Endothelial cell of umbilical vein (primary cell): ENCODE results near the gene XRN1. TPM values are rescaled to one million over a fixed set of nuclear protein-coding genes. Genes with fewer than 3 reads are reported as not detected.

Experiments used
- BruUV-seq: library from RNA; stranded (reverse); fragments of 400-500 nt; replicated peaks from 2 replicates; lab custom pipeline; 2021; lab: Mats Ljungman, UMichigan
- CTCF ChIA-PET: fragments of 300-600, 350-600 bp; sonication (Branson Sonifier 250); formaldehyde crosslinking; loops from one replicate; lab custom pipeline; 2021; ENCODE audit warnings: antibody characterized with exemption, inconsistent platforms; lab: Charles Lee
- POLR2A ChIA-PET: fragments of 300-600, 350-600 bp; sonication (Branson Sonifier 250); formaldehyde crosslinking; loops from one replicate; lab custom pipeline; 2021; ENCODE audit warnings: antibody characterized with exemption, inconsistent platforms; lab: Charles Lee
- DNase-seq: peaks from one replicate; pipeline ENCODE4 v3.0.0-alpha.2; 2011; ENCODE audit warnings: low read depth, low spot score
- FAIRE-seq: peaks from 2 replicates; lab custom pipeline; 2011; peaks lifted over from hg19 to GRCh38; lab: Jason Lieb, UNC
- H2AFZ ChIP-seq: 2 replicates; pipeline ENCODE4 v1.6.0; 2012; ENCODE audit warnings: low read depth, low read length, control low read depth, inconsistent platforms
- H3K27ac ChIP-seq: 2 replicates; pipeline ENCODE4 v1.5.1; 2011; ENCODE audit warnings: low read depth, mild to moderate bottlenecking, control low read depth, low read length, moderate library complexity; ENCODE audit not compliant: insufficient read depth
- H3K27me3 ChIP-seq, 2 experiments: 2 replicates each; pipeline versions ENCODE4 v1.6.0 to v1.6.1; 2011; ENCODE audit warnings: low read length in 2 of 2, mixed read lengths in 1 of 2; ENCODE audit not compliant: control insufficient read depth in 2 of 2, insufficient read depth in 2 of 2
- H3K36me3 ChIP-seq, 2 experiments: 2 replicates in 1 of 2; 3 replicates in 1 of 2; pipeline ENCODE4 v1.5.1; 2011; ENCODE audit warnings: low read length in 2 of 2, mild to moderate bottlenecking in 1 of 2, moderate library complexity in 1 of 2; ENCODE audit not compliant: control insufficient read depth in 2 of 2, insufficient read depth in 2 of 2; ENCODE audit errors: extremely low read depth in 1 of 2
- H3K4me1 ChIP-seq: 3 replicates; pipeline ENCODE4 v1.5.1; 2011; ENCODE audit warnings: mild to moderate bottlenecking, low read length; ENCODE audit not compliant: control insufficient read depth, insufficient read depth; ENCODE audit errors: extremely low read depth
- H3K4me2 ChIP-seq: 2 replicates; pipeline ENCODE4 v1.6.1; 2011; ENCODE audit warnings: low read length, control low read depth, mixed read lengths; ENCODE audit not compliant: insufficient read depth
- H3K4me3 ChIP-seq, 3 experiments: fragments of 200-600 bp in 1 of 3; sonication (generic), shearing (Covaris generic) in 1 of 3; replicated peaks in 1 of 3; 2 replicates each; pipeline ENCODE4 v1.5.1; 2011 to 2016; ENCODE audit warnings: control low read depth in 3 of 3, low read length in 3 of 3, mild to moderate bottlenecking in 2 of 3, inconsistent platforms in 1 of 3, low read depth in 1 of 3, moderate library complexity in 1 of 3; ENCODE audit not compliant: insufficient read depth in 1 of 3
- H3K79me2 ChIP-seq: 2 replicates; pipeline ENCODE4 v1.6.0; 2012; ENCODE audit warnings: low read length, inconsistent platforms; ENCODE audit not compliant: control insufficient read depth, insufficient read depth
- H3K9ac ChIP-seq: replicated peaks from 2 replicates; pipeline ENCODE3; 2011; ENCODE audit warnings: low read length, control low read depth; ENCODE audit not compliant: insufficient read depth; ENCODE audit errors: extremely low read depth
- H3K9me1 ChIP-seq: replicated peaks from 3 replicates; pipeline ENCODE4 v1.6.0; 2011; ENCODE audit warnings: mild to moderate bottlenecking, low read length; ENCODE audit not compliant: control insufficient read depth, insufficient read depth; ENCODE audit errors: extremely low read depth
- H3K9me3 ChIP-seq: replicated peaks from 2 replicates; pipeline ENCODE4 v1.5.1; 2012; ENCODE audit warnings: low read length, inconsistent platforms; ENCODE audit not compliant: control insufficient read depth, insufficient read depth
- H4K20me1 ChIP-seq: replicated peaks from 2 replicates; pipeline ENCODE3; 2011; ENCODE audit warnings: mild to moderate bottlenecking, low read length; ENCODE audit not compliant: control insufficient read depth, insufficient read depth; ENCODE audit errors: extremely low read depth
- GATA2 ChIP-seq: IDR thresholded peaks from 2 replicates; pipeline ENCODE4 v1.7.0; 2011; ENCODE audit warnings: low read depth, mild to moderate bottlenecking, moderate library complexity, mixed read lengths, low read length; ENCODE audit not compliant: insufficient read length, insufficient read depth
- MAX ChIP-seq: IDR thresholded peaks from 2 replicates; pipeline ENCODE4 v1.6.1; 2011; ENCODE audit not compliant: insufficient read depth, insufficient read length
- dilution Hi-C: fragments of 300-500 bp; cut with MboI; formaldehyde crosslinking; loops from one replicate; pipeline ENCODE4 v1.15.0; 2019; ENCODE audit warnings: low sequenced_read_pairs; ENCODE audit not compliant: extremely low pct_ligation_motif_present
- intact Hi-C: fragments of 100-400 bp; cut with micrococcal nuclease; formaldehyde crosslinking; loops from one replicate; pipeline ENCODE4 v1.10.0; 2022
- polyA plus RNA-seq, 4 experiments: library from polyadenylated mRNA; depleted of rRNA in 3 of 4; stranded (reverse) in 3 of 4; unstranded in 1 of 4; fragments of >200 nt; gene quantifications; 2 replicates each; pipeline versions ENCODE4 v1.2.1 to v1.2.3, GENCODE V29; 2011 to 2012; ENCODE audit warnings: missing spikeins in 1 of 4
- total RNA-seq: library from RNA; stranded (reverse); gene quantifications from 2 replicates; pipeline ENCODE4 v1.2.3, GENCODE V29; 2021

The XRN1 gene
- total and polyA plus RNA-seq, 2 donors (not counting 3 experiments of a cell fraction or from before 2014, with no cell fraction given) = 4.4 to 40.0 TPM

- CTCF ChIA-PET = interaction anchor here (2.2 kb wide), 1 partner anchor 10 kb away, joined by 6 read pairs; no protein-coding TSS in a partner anchor
- no peak overlapping the region for H3K9ac ChIP-seq
- H3K4me3 ChIP-seq = no peak overlapping the region
- peaks cover 2 to 9% of the 10 kb centered on the region in 2 experiments for H3K27me3 ChIP-seq
- intact Hi-C loops = no loop called here
- FAIRE-seq (no peak), DNase-seq (no peak)
- no peak overlapping the region for H3K4me2 ChIP-seq
- H2AFZ ChIP-seq = no peak overlapping the region
- dilution Hi-C loops = no loop called here
- no peaks in the 10 kb centered on the region for H3K9me3 ChIP-seq
- H3K4me1 ChIP-seq = no peaks in the 10 kb centered on the region
- no peaks in the 10 kb centered on the region for H3K79me2 ChIP-seq
- no peaks in the 10 kb centered on the region for H3K9me1 ChIP-seq
- no TSS peak for BruUV-seq
- no peak for TF ChIP-seq MAX
- POLR2A ChIA-PET = no interaction called here
- no peak overlapping the region for H3K27ac ChIP-seq
- no peaks in the 10 kb centered on the region for H4K20me1 ChIP-seq
- no peaks in the 10 kb centered on the region for H3K36me3 ChIP-seq
Observed at GRCh38 chr3:142272200-142272891, 175.5 kb downstream of the XRN1 start.

GRCh38 chr3:142270407-142270806, 177.4 kb downstream of the XRN1 start:
- no peak overlapping the region for H3K4me2 ChIP-seq
- TF ChIP-seq GATA2 = no peak
- no peaks in the 10 kb centered on the region for H3K9me3 ChIP-seq
- peaks cover under 1 to 9% of the 10 kb centered on the region in 2 experiments for H3K27me3 ChIP-seq
- FAIRE-seq (no peak), DNase-seq (no peak)
- BruUV-seq = no TSS peak
- no peaks in the 10 kb centered on the region for H3K79me2 ChIP-seq
- H2AFZ ChIP-seq = no peak overlapping the region
- no peak overlapping the region for H3K27ac ChIP-seq
- intact Hi-C loops (no loop called here), dilution Hi-C loops (no loop called here)
- no peaks in the 10 kb centered on the region for H3K9me1 ChIP-seq
- CTCF ChIA-PET = interaction anchor here (1.2 to 3.7 kb wide), 3 partner anchors 9 to 145 kb away, joined by 3 to 18 read pairs (median 16); no protein-coding TSS in a partner anchor
- no peaks in the 10 kb centered on the region for H3K4me1 ChIP-seq
- no peak overlapping the region for H3K4me3 ChIP-seq
- H3K9ac ChIP-seq = no peak overlapping the region
- POLR2A ChIA-PET = no interaction called here
- no peaks in the 10 kb centered on the region for H4K20me1 ChIP-seq
- H3K36me3 ChIP-seq = no peaks in the 10 kb centered on the region
